IPS-20b (cell line): ENCODE measurements around the gene PRDM2.

Experiments
- H3K27ac ChIP-seq: one replicate; pipeline ENCODE4 v1.5.1; 2013; ENCODE audit warnings: low read length
- H3K27me3 ChIP-seq: 2 replicates; pipeline ENCODE4 v1.6.1; 2013; ENCODE audit warnings: mild to moderate bottlenecking, low read length, inconsistent platforms; ENCODE audit not compliant: insufficient read depth
- H3K36me3 ChIP-seq: 2 replicates; pipeline ENCODE4 v1.6.1; 2013; ENCODE audit warnings: low read depth, mild to moderate bottlenecking, inconsistent platforms, low read length, moderate library complexity; ENCODE audit not compliant: insufficient read depth
- H3K4me1 ChIP-seq: 2 replicates; pipeline ENCODE4 v1.6.1; 2013; ENCODE audit warnings: mild to moderate bottlenecking, control low read depth, inconsistent platforms, low read length, moderate library complexity; ENCODE audit not compliant: insufficient read depth
- H3K4me3 ChIP-seq: 2 replicates; pipeline ENCODE4 v1.5.1; 2013; ENCODE audit warnings: mild to moderate bottlenecking, low read length, inconsistent platforms
- H3K9ac ChIP-seq: 2 replicates; pipeline ENCODE4 v1.6.1; 2013; ENCODE audit warnings: low read depth, mild to moderate bottlenecking, inconsistent platforms, low read length, moderate library complexity
- H3K9me3 ChIP-seq: 2 replicates; pipeline ENCODE4 v1.6.1; 2013; ENCODE audit warnings: mild to moderate bottlenecking, low read depth, low read length, inconsistent platforms; ENCODE audit not compliant: insufficient read depth

PRDM2 gene

GRCh38 chr1:13823126-13823880, 123.3 kb downstream of the PRDM2 start:
- H3K27ac ChIP-seq, result no peak overlapping the region
- no peaks in the 10 kb centered on the region for H3K9me3 ChIP-seq
- no peaks in the 10 kb centered on the region for H3K4me1 ChIP-seq
- peaks cover 8% of the 10 kb centered on the region; the same call in 1 of the 2 replicates for H3K27me3 ChIP-seq
- H3K9ac ChIP-seq, result no peak overlapping the region
- no peaks in the 10 kb centered on the region for H3K36me3 ChIP-seq
- H3K4me3 ChIP-seq, result no peak overlapping the region

- Histone ChIP-seq H3K9me3 (no peaks in the 10 kb centered on the region), H3K4me1 (no peaks in the 10 kb centered on the region), H3K27ac (no peak overlapping the region), H3K4me3 (no peak overlapping the region), H3K9ac (no peak overlapping the region), H3K36me3 (no peaks in the 10 kb centered on the region), H3K27me3 (peaks cover 13% of the 10 kb centered on the region; the same call in 1 of the 2 replicates)
These were observed 123.9 kb downstream of the PRDM2 start for GRCh38 chr1:13823936-13824335.

- Histone ChIP-seq H3K4me3 (no peak overlapping the region), H3K9ac (no peak overlapping the region), H3K27ac (no peak overlapping the region), H3K27me3 (peaks cover 13% of the 10 kb centered on the region; the same call in 1 of the 2 replicates), H3K4me1 (no peaks in the 10 kb centered on the region), H3K9me3 (no peaks in the 10 kb centered on the region), H3K36me3 (no peaks in the 10 kb centered on the region)
These were observed 124.6 kb downstream of the PRDM2 start for GRCh38 chr1:13824626-13825025.

GRCh38 chr1:13825033-13825432, 125.0 kb downstream of the PRDM2 start:
- H3K27me3 ChIP-seq, result peaks cover 13% of the 10 kb centered on the region; the same call in 1 of the 2 replicates
- H3K4me1 ChIP-seq, result no peaks in the 10 kb centered on the region
- no peaks in the 10 kb centered on the region for H3K36me3 ChIP-seq
- H3K27ac ChIP-seq, result no peak overlapping the region
- no peaks in the 10 kb centered on the region for H3K9me3 ChIP-seq
- no peak overlapping the region for H3K9ac ChIP-seq
- H3K4me3 ChIP-seq, result no peak overlapping the region

GRCh38 chr1:13826009-13826408, 126.0 kb downstream of the PRDM2 start:
- Histone ChIP-seq H3K36me3 (no peaks in the 10 kb centered on the region), H3K4me3 (no peak overlapping the region)

GRCh38 chr1:13826591-13826990, 126.6 kb downstream of the PRDM2 start:
- H3K9me3 ChIP-seq, result no peaks in the 10 kb centered on the region
- no peak overlapping the region for H3K27ac ChIP-seq
- no peaks in the 10 kb centered on the region for H3K4me1 ChIP-seq
- peaks cover 13% of the 10 kb centered on the region; the same call in 1 of the 2 replicates for H3K27me3 ChIP-seq
- no peak overlapping the region for H3K4me3 ChIP-seq
- no peak overlapping the region for H3K9ac ChIP-seq
- no peaks in the 10 kb centered on the region for H3K36me3 ChIP-seq

More at GRCh38 chr1:13826009-13826408, 126.0 kb downstream of the PRDM2 start:
- Histone ChIP-seq H3K4me1 (no peaks in the 10 kb centered on the region), H3K9me3 (no peaks in the 10 kb centered on the region), H3K27me3 (peaks cover 13% of the 10 kb centered on the region; the same call in 1 of the 2 replicates), H3K27ac (no peak overlapping the region), H3K9ac (no peak overlapping the region)

GRCh38 chr1:13828454-13829151, 128.6 kb downstream of the PRDM2 start:
- no peak overlapping the region for H3K27ac ChIP-seq
- no peaks in the 10 kb centered on the region for H3K36me3 ChIP-seq
- H3K9me3 ChIP-seq, result no peaks in the 10 kb centered on the region
- H3K4me3 ChIP-seq, result no peak overlapping the region
- no peak overlapping the region for H3K9ac ChIP-seq
- no peaks in the 10 kb centered on the region for H3K4me1 ChIP-seq
- peaks cover 13% of the 10 kb centered on the region; the same call in 1 of the 2 replicates for H3K27me3 ChIP-seq

- Histone ChIP-seq H3K4me1 (no peaks in the 10 kb centered on the region), H3K4me3 (no peak overlapping the region), H3K9me3 (no peaks in the 10 kb centered on the region), H3K9ac (no peak overlapping the region), H3K36me3 (no peaks in the 10 kb centered on the region), H3K27ac (no peak overlapping the region), H3K27me3 (peaks cover 13% of the 10 kb centered on the region; the same call in 1 of the 2 replicates)
These were observed 129.3 kb downstream of the PRDM2 start for GRCh38 chr1:13829152-13829769.

- H3K27ac ChIP-seq, result no peak overlapping the region
- H3K4me1 ChIP-seq, result no peaks in the 10 kb centered on the region
- H3K36me3 ChIP-seq, result no peaks in the 10 kb centered on the region
- H3K4me3 ChIP-seq, result no peak overlapping the region
- no peak overlapping the region for H3K9ac ChIP-seq
- peaks cover 13% of the 10 kb centered on the region for H3K27me3 ChIP-seq
- H3K9me3 ChIP-seq, result no peaks in the 10 kb centered on the region
These were observed 130.2 kb downstream of the PRDM2 start for GRCh38 chr1:13830170-13830569.

GRCh38 chr1:13830616-13831280, 130.8 kb downstream of the PRDM2 start:
- Histone ChIP-seq H3K4me1 (no peaks in the 10 kb centered on the region), H3K27ac (no peak overlapping the region), H3K36me3 (no peaks in the 10 kb centered on the region), H3K9me3 (no peaks in the 10 kb centered on the region), H3K9ac (no peak overlapping the region), H3K27me3 (peaks cover 13% of the 10 kb centered on the region), H3K4me3 (no peak overlapping the region)

- H3K9me3 ChIP-seq, result no peaks in the 10 kb centered on the region
- H3K4me1 ChIP-seq, result no peaks in the 10 kb centered on the region
- peaks cover 13% of the 10 kb centered on the region for H3K27me3 ChIP-seq
- no peak overlapping the region for H3K4me3 ChIP-seq
- H3K36me3 ChIP-seq, result no peaks in the 10 kb centered on the region
- no peak overlapping the region for H3K9ac ChIP-seq
- H3K27ac ChIP-seq, result no peak overlapping the region
These were observed 132.1 kb downstream of the PRDM2 start for GRCh38 chr1:13832100-13832499.
